ENCODE results near the gene TRIM7. TPM values are rescaled to one million over a fixed set of nuclear protein-coding genes. Genes with fewer than 3 reads are reported as not detected.

The TRIM7 gene
- total RNA-seq (2022; extraction: Qiagen RNA extraction) = 30.9 to 45.8 TPM (median 43.5 TPM) in 5 replicates

DNA sequence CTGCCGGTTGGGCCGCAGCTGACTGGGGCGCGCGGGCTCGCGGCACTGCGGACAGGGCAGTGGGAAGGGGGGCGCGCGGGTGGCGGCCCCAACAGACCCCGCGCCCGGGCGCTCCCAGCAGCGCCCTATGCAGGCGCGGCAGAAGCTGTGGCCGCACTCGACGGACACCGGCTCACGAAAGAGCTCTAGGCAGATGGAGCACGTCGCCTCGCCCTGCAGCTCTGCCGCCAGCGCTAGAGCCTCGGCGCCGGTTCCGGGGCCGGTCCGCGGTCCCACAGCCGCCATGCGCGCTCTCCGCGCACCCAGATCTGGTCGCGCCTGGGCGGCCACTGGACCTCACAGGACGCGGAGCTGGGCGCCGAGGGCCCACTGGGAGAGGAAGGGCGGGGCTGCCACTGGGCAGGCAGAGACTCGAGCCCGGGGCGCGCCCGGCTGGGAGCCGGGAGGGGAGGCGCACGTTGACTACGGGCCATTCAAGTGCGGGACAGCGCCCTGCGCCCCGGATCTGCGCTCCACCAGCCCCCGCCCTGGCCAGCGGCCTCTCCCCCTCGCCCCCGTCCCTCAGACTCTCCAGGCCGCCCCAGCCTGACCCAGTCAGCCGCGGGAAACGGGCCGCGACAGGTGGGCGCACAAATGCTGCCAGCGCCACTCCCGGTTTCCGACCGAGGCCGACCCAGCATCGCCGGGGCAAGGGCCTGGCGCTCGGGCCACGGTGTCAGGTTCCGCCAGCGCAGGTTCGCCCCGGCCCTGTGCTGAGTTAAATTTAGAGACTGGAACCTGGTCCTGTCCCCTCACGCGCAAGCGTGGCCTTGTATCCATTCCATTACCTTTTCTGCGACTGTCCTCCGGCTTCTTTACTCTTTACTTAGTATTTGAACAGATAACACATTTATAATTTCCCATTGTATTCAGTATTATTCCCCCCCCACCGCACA lies at the start of gene TRIM7:
TRIM7 (minus strand) TSS at position 371 of the 935 bp plus-strand sequence; CDS start at position 285, 86 bp downstream.

DNA sequence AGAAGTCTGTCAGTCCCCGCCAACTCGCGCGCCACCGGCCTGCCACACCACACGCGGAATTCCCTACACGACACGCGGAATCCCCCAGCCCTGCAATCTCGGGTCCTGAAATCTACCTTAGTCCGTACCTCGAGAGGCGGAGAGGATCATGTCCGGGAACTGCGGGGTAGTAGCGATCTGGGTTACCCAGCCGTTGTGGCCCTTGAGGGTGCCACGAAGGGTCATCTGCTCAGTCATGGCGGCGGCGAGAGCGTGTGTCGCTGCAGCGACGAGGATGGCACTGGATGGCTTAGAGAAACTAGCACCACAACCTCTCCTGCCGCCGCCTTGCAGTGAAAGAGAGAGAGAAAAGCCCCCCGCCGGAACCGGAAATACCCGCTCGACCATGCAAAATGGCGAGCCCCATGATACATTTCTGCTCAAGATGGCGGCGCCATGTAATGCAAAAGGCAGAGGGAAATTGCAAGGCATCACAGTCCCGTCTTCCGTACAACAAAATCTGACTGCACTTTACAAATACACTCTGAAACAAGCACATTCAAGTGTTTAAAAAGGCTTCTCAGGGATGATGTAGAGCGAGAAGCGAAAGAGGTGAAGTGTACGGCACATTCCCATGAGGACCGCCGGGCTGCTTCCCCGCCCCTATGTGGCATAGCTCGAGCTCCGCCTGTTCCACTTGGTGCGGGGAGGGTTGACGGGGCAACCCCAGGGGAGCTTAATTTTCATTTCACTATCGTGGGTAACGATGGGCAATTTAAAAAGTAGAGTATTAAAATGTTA lies 38.8 kb upstream of the TRIM7 start, which contains the start of gene RACK1:
RACK1 (minus strand) TSS at position 343 of the 780 bp plus-strand sequence; CDS start at position 237, 106 bp downstream.

DNA sequence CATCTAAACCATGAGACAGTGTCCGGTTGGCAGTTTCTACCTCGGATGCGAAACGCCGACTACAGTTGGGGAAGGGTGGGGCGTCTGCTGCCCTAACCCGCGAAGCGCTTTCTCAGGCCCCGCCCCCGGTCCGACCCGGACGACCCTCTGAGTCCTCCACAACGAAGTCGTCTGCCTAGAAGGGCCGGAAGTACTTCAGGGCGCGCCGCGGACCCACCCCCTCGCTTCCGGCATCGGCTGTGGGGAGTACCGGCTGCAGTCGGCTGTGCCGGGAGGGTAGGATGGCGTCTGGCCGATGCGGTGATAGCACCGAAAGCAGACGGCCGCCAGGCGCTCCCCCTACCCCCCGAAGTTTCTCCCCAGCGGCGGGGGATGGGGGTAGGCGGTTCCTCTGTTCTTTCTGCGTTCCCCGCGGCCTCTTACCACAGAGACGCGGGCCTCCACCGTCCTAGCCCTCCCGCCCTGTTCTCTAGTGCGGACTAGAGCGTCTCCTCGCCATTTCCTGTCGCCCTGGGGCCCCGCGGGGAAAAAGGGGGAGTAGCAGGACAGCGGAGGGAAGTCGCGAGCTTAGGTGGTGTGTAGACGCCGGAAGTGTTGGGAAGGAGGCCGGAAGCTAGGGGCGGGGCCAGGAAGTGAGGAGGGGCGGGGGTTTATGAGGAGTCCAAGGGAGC lies 18.2 kb upstream of the TRIM7 start, which contains the start of gene TRIM41:
TRIM41 (plus strand) TSS at position 224 of the 671 bp plus-strand sequence. CDS start 719 bp downstream, outside the sequence.

DNA sequence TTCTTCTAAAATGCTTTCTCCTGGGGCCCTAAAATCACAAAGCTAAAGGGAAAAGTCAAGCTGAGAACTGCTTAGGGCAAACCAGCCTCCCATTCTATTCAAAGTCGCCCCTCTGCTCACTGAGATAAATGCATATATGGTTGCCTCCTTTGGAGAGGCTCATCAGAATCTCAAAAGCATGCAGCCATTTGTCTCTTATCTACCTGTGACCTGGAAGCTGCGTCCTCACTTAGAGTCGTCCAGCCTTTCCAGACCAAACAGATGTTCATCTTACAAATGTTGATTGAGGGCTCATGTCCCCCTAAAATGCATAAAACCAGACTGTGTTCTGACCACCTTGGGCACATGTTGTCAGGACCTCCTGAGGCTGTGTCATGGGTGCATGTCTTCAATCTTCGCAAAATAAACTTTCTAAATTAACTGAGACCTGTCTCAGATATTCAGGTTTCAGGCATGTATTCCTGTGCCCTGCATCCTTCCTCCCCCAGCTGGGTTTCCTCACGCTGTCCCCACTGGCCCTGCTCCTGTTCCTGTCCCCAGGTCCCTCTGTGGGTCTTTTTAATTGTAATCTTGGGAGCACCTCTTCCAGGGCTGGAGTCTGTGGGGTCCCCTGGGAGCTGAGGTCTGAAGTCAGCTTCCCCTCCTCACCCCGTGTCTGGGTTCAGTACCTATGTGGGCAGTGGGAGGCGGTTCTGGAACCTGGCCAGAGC lies 57.9 kb downstream of the TRIM7 start, which contains the start of gene OR2V2:
OR2V2 (plus strand) TSS at position 660 of the 710 bp plus-strand sequence. CDS start 7,357 bp downstream, outside the sequence.

Other genes with a start within 250 kb of the TRIM7 start
- gene BTNL3, start 216.3 kb downstream of the TRIM7 start, total RNA-seq (2022; extraction: Qiagen RNA extraction) = not detected in 5 replicates
- gene BTNL9, start 164.9 kb downstream of the TRIM7 start, total RNA-seq (2022; extraction: Qiagen RNA extraction) = 0.73 to 1.3 TPM (median 0.95 TPM) in 5 replicates
- not detected in 5 replicates for gene OR2V1, start 74.0 kb downstream of the TRIM7 start, total RNA-seq (2022; extraction: Qiagen RNA extraction)
- gene OR2V2, start 57.6 kb downstream of the TRIM7 start, total RNA-seq (2022; extraction: Qiagen RNA extraction) = not detected in 5 replicates
- 19.2 to 30.7 TPM (median 29.3 TPM) in 5 replicates for gene TRIM41, start 18.1 kb upstream of the TRIM7 start, total RNA-seq (2022; extraction: Qiagen RNA extraction)
- 3,244 to 3,679 TPM (median 3,385 TPM) in 5 replicates for gene RACK1, start 38.7 kb upstream of the TRIM7 start, total RNA-seq (2022; extraction: Qiagen RNA extraction)
- gene TRIM52, start 55.9 kb upstream of the TRIM7 start, total RNA-seq (2022; extraction: Qiagen RNA extraction) = 5.4 to 6.9 TPM (median 6.5 TPM) in 5 replicates
- gene OR4F3, start 162.1 kb upstream of the TRIM7 start, total RNA-seq (2022; extraction: Qiagen RNA extraction) = not detected in 5 replicates